Endothelial cell of hepatic sinusoid (primary cell): Measurements from ENCODE around the gene NR2F2.

ENCODE experiments used
- in situ Hi-C: cut with HindIII; loops from 2 replicates; pipeline ENCODE4 v1.10.0; 2017; ENCODE audit warnings: low sequenced_read_pairs

Gene NR2F2

DNA sequence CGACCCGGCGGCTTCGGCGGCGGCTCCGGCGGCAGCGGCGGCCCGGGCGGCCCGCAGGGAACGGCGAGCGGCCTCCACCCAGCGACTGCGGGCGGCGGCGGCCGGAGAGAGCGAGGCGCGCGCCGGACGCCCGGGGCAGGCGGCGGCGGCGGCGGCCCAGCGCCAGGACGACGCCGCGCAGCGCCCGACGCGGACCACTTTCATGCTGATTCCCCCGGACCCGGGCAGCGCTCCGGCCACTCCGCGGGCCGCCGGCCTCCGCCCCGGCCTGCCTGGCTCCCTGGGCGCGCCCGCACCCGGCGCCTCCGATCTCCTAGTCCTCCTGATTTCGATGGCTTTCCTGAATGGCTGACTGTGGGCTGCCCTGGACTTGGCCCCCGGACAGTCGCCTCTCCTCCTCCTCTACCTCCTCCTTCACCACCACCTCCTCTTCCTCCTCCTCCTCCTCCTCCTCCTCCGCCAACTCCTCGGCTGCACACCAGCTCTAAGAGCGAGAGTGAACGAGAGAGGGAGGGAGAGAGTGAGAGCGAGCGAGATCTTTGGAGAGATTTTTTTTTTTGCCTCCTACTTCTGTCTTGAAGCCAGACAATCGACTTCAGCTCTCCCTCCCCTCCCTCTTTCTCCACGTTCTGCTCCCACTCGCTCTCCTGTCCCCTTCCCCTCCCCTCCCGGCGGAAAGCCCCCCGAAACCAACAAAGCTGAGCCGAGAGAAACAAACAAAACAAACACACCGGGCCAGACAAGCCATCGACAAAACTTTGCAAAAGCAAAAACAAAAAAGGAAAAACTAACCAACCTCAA, 844 bp downstream of the NR2F2 start:
- in situ Hi-C loops, result loop anchor here (25.0 kb wide), 2 partner anchors 906 to 1294 kb away; no protein-coding TSS in a partner anchor

DNA sequence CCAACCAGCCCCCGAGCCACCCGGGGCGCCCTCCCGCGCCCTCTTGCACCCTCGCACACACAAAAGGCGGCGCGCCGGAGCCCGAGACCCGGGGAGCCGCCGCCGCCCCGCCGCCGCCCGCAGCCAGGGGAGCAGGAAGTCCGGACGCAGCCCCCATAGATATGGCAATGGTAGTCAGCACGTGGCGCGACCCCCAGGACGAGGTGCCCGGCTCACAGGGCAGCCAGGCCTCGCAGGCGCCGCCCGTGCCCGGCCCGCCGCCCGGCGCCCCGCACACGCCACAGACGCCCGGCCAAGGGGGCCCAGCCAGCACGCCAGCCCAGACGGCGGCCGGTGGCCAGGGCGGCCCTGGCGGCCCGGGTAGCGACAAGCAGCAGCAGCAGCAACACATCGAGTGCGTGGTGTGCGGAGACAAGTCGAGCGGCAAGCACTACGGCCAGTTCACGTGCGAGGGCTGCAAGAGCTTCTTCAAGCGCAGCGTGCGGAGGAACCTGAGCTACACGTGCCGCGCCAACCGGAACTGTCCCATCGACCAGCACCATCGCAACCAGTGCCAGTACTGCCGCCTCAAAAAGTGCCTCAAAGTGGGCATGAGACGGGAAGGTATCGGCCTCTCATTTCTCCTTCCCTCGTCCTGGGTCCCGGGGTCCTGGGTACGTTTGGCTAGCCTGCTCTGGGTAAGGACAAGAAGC, 1.6 kb downstream of the NR2F2 start:
- in situ Hi-C loops, result loop anchor here (25.0 kb wide), 2 partner anchors 905 to 1295 kb away; no protein-coding TSS in a partner anchor

DNA sequence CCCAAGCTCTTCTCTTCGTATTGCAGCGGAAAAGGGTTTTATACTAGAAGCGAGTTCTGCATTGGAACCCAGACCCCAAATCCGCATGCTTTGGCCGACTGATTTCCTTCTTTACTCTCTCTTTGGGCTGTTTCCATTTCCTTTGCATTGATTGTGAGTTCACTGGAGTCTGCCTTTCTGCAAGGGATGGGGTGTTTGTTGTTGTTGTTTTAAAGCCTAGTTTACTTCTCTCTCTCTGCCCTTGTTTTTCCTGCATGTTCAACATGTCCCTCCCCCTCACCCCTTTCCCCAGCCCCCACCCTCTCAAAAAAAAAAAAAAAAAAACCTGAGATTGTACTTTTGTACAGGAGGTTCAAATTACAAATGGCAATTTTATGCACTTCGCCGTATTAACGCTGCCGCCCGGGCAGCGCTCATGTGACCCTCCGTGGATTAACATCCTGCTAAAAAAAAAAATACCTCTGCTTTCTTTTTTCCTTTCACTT, 2.2 kb downstream of the NR2F2 start:
- in situ Hi-C loops, result loop anchor here (25.0 kb wide), 2 partner anchors 905 to 1295 kb away; no protein-coding TSS in a partner anchor

DNA sequence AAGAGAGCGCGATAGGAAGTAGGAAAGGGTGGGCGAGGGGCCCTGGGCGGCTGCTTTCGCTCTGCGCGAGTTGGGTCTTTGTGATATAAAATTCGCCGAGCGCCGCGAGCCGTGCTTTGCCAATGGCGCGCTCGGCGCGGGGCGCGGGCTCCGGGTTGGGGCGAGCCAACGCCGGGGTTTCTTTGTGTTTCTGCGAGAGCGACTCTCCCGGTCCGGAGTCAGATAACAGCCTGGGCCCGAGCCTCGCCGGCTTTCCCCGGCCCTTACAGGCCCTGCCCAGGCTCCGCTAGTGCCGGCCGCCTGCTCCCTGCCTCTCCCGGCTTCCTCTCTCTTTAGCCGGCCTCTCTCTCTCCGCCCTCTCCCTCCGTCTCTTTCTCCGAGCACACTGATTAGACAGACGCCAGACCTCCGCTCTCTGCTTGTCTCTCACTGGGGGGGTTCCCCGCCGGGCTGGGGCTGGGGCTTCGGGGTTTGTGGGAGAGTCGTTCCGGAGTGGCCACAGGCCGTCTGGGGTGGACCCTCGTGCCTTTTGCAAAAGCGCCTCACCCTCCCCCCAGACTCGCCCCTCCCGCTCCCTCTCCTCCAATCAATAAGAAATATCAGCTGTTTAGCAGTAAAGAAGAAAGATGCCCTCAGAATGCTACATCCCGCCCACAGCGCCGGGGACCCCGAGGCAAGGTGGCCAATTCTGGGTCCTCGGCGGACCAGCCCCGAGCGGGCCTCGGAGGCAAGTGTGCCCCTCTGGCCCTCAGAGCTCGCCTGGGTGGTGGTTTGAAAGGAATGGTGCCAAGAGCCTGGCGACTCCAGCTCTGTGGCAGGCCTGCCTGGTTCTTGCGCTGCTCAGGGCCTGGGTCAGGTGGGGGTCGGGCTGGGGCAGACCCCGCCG, 2.9 kb downstream of the NR2F2 start:
- in situ Hi-C loops, result loop anchor here (25.0 kb wide), 2 partner anchors 904 to 1296 kb away; no protein-coding TSS in a partner anchor

DNA sequence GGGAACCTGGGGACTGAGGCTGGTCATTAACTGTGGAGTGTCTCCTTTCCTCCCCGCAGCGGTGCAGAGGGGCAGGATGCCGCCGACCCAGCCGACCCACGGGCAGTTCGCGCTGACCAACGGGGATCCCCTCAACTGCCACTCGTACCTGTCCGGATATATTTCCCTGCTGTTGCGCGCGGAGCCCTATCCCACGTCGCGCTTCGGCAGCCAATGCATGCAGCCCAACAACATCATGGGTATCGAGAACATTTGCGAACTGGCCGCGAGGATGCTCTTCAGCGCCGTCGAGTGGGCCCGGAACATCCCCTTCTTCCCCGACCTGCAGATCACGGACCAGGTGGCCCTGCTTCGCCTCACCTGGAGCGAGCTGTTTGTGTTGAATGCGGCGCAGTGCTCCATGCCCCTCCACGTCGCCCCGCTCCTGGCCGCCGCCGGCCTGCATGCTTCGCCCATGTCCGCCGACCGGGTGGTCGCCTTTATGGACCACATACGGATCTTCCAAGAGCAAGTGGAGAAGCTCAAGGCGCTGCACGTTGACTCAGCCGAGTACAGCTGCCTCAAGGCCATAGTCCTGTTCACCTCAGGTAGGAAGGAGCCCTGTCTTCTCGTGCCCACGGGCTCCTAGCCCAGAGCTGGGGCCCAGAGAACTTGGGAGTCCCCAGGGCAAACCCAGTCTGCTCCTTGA, 3.7 kb downstream of the NR2F2 start:
- in situ Hi-C loops, result loop anchor here (25.0 kb wide), 2 partner anchors 903 to 1297 kb away; no protein-coding TSS in a partner anchor

DNA sequence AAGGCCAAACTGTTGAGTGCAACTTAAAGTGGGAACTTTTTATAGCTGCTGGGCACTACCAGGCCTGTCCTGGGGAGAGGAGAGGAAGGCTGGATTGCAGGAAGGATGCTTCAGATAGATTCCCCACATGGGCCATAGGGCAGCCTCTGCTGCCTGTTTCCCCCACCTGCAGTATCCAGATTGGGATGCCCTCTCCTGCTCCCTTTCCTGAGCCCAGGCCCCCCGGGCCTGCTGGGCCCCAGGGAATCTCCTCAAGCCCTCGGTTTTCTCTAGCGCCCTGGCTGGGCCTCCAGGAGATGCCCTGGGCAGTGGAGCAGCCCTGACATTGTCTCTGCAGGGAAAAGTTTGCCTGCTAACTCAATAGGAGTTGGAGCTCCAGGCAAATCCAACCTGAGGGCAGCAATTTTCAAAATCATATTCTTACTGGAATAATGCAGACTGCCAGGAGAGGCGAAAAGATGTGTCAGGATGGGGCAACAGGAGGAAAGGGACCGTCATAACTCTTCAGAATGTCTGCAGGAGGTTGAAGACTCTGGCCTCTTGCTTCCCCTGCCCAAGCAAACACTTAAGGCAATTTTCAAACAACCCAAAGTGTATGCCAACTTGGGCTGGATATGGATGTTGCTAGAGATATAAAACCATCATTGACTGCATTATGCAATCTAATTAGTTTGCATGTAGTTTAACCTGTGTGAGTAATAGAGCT, 4.4 kb downstream of the NR2F2 start:
- in situ Hi-C loops, result loop anchor here (5.0 to 25.0 kb wide), 3 partner anchors 73 to 1298 kb away; no protein-coding TSS in a partner anchor

DNA sequence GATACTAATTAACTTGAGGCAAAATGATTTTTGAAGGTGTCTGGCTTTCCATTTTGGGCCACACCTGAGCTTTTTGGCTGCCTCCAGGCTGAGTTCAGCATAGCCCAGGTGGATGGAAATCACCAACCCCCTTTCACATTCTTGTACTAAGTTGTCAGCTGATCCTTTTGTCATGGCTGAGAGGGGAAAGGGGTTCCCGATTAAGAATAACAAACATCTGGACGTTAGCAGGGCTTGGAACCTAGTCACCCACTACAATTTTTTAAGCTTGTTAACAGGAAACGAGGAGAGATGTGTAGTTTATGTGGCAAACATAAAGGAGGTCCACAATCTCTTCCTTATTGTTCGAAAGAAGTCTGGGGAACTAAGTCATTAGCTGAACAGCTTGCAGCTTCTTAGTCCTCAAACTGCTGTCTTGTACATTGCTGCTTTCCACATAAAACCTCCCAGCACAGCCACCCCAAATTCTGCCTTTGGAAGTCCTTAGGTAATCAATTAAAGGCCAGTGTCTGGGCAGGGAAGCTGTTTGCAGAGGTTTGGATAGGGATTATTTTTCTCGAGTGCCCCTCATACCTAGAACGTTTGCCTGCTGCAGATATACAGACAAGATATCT, 5.0 kb downstream of the NR2F2 start:
- in situ Hi-C loops, result loop anchor here (5.0 to 25.0 kb wide), 3 partner anchors 73 to 1298 kb away; no protein-coding TSS in a partner anchor

DNA sequence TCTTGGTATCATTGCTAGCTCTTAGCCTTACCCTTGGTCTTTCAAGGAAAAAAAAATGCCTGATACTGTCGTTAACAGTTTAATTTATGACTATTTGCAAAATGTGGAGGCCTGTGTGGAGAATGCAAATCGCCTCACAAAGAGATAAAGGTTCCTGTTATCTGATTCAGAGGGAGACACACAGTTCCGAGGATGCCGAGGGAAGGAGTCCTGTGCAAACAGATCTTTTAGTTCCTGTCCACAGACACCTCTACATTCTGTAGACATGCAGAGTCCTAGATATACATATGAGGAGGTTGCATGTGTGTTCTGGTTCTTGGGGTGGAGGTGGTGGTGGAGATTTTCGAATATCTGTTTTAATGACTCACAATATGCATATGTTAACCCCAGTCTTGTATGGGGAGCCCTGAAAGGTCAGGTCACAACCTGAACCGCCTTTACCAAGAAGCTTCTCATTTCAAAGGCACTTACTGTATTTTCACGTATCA, 5.7 kb downstream of the NR2F2 start:
- in situ Hi-C loops, result loop anchor here (5.0 to 25.0 kb wide), 3 partner anchors 74 to 1299 kb away; no protein-coding TSS in a partner anchor

DNA sequence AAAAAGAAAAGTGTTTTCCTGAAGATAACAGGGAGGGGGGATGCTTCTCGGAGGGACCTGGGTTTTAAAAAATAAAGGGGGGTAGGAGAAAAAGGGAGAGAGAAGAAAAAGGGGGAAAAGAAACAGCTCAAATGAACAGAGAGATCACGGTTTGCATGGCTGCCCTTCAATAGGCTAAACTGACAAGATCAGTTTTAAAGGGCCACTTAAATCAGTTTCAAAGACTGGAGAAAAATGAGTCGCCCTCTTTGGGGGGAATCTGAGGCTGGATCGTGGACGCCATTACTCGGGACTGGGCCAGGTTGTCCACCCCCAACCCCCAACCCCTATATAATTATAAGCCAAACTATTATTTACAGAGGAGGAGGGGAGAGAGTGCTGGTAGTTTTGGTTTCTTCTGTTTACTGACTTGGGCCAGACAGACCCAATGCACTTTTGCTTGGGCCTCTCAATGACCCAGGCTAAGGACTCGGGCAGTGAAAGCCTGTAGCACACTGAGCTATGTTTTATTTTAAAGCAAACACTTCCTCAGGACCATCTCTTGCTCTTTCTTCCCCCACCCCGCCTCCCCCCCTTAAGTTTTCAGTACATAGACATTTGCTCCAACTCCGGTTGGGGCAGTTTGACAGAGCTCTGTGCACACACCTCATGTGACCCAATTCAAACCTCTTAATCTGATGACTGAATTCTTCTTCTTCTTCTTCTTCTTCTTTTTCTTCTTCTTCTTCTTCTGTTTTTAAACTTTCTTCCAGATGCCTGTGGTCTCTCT, 6.3 kb downstream of the NR2F2 start:
- in situ Hi-C loops, result loop anchor here (5.0 to 25.0 kb wide), 3 partner anchors 74 to 1299 kb away; no protein-coding TSS in a partner anchor

DNA sequence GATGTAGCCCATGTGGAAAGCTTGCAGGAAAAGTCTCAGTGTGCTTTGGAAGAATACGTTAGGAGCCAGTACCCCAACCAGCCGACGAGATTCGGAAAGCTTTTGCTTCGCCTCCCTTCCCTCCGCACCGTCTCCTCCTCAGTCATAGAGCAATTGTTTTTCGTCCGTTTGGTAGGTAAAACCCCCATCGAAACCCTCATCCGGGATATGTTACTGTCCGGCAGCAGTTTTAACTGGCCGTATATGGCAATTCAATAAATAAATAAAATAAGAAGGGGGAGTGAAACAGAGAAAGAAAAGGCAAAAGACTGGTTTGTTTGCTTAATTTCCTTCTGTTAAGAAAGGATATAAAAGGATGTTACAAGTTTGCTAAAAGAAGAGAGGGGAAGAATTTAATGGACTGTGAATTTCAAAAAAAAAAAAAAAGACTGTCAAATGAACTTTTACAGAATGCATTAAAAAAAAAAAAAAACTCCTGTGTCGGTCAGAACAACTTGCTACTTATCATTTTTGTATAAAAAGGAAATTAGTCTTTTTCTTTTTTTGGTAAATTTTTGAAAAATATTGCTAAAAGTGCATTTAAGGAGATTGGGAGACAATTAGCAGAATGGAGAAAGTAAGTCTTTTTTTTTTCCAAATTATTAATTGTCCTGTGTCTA, 7.0 kb downstream of the NR2F2 start:
- in situ Hi-C loops, result loop anchor here (5.0 to 25.0 kb wide), 3 partner anchors 75 to 1300 kb away; no protein-coding TSS in a partner anchor

DNA sequence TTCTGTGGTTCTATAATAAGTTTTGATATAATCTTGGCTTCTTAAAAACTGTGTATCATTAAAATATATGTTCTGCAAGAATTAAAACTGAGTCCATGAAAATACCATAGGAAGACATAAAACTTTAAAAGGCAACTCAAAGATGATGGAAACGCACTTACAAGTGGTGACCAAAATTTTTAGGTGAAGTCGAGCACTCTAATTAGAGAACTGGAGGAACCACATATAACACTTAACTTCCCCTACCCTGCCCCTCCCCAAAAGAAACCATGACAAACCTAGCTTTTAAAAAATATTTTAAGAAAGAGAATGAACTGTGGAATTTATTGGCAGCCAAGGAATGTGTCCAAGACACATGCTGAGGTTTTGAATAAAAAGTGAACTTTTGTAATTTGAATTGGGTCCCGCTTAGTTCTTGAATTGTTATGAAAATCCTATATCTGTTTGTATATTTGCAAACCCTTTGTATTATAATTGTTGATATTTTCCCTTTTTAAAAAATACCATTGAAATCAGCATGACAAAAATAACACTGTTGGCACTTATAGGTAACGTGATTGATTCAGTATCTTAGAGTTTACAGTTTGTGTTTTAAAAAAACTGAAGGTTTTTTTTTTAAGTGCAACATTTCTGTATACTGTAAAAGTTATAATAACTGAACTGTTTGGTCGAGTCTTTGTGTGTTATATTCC, 7.7 kb downstream of the NR2F2 start:
- in situ Hi-C loops, result loop anchor here (5.0 to 25.0 kb wide), 3 partner anchors 76 to 1301 kb away; no protein-coding TSS in a partner anchor

DNA sequence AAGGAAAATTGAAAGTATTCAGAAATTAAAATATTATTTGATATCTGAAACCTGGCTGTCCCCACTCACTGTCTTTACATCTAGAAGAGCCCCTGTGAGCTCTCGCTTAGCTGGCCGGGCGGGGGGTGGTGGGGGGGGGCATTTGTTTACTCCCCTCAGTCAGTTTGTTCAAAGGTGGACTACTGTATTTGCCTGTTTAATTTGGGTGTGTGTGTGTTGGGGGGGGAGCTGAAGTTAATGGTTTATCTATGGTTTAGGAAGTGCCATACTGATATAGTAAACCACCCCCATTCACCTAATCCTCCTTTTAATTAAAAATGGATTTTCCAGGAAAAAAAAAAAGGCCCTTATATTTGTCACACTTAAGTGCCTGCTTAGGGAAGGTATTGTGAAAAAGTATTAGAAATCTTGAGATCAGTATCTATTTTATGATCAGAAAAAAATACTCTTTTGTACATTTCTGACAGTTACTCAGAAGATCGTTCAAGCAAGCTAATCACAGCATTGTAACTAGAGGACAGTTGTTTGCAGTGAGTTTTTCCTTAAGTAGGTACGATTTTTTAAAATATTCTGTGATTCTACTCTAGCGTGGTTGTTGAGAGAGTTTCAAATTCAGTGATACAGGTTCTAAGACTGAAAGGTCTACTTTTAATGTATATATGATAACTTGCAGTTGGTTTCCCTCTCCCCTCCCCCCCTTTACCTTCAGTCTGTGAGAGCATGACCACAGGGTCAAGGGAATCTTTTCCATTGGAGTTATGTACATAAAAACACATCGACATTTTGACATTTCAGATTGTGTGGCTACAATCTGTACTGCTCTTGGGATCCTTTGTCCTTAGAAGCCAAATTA, 8.5 kb downstream of the NR2F2 start:
- in situ Hi-C loops, result loop anchor here (5.0 to 25.0 kb wide), 3 partner anchors 77 to 1302 kb away; no protein-coding TSS in a partner anchor

DNA sequence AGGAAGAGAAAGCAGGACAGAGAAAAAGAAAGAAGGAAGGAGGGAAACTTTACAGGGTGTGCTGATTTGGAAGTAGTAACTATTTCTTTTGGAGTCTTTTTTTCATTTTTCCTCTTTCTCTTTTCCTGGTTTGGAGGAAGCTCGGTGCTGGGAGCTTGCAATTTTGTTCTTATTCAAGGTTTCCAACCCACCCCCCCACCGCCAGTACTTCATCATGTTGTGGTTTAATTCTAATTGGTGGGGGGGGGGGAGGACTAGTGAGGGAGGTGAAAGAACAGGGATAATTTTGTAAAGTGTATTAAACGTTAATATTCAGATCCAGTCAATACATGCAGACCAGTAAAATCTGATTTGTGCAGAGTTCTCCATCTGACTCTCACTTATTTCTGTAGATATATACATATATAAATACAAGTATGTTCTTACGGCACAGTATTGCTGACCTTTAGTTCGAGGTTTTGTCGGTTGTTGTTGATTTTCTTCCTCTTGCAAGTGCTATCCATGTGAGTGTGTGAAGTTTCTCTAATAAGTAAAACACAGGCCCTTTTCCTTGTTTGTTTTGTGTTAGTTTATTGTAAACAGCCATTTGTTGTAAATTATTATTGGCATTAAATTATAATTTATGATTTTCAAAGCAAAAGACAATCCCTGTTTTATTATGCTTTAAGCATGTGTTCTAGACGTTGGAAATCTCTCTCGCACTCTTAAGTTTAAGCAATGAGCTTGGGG, 9.3 kb downstream of the NR2F2 start:
- in situ Hi-C loops, result loop anchor here (5.0 to 25.0 kb wide), 3 partner anchors 77 to 1302 kb away; no protein-coding TSS in a partner anchor

DNA sequence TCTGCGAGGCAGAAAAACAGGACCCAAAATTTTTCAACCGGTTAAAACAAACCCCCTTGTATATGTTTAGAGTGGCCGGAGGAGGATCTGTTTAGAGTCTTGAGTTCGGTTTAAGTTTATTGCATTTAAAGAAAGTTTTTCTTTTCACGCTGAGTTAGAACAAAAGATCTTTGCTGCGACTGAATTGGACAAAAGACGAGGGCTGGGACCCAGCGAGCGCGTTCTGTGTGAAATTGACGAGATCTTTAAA, 9.8 kb downstream of the NR2F2 start:
- in situ Hi-C loops, result loop anchor here (25.0 kb wide), 2 partner anchors 897 to 1303 kb away; no protein-coding TSS in a partner anchor
